GM23338 (cell line): Measurements from ENCODE around the gene SARM1. TPM values are rescaled to one million over a fixed set of nuclear protein-coding genes. Genes with fewer than 3 reads are reported as not detected.
A peak's percentile ranks its signal among the peaks of the same experiment; 100 is the strongest.

ENCODE experiments used
- ATAC-seq: fragments of 200-7000 bp; cut with Tn5 transposase; 3 replicates; pipeline ENCODE4 v1.9.1; 2020
- DNase-seq: peaks from one replicate; pipeline ENCODE4 v3.0.0-alpha.2; 2015; ENCODE audit warnings: low spot score
- H2AFZ ChIP-seq: fragments of 200-600 bp; sonication (generic); 2 replicates; pipeline ENCODE4 v1.8.0; 2016; ENCODE audit warnings: antibody characterized with exemption, mild to moderate bottlenecking, moderate library complexity
- H3F3A ChIP-seq: fragments of 200-600 bp; sonication (generic); replicated peaks from 2 replicates; pipeline ENCODE4 v1.8.0; 2017; ENCODE audit warnings: antibody characterized with exemption, mixed run types, low read depth
- H3K27ac ChIP-seq: fragments of 200-600 bp; sonication (generic); 2 replicates; pipeline ENCODE4 v1.6.1; 2016; ENCODE audit warnings: low read depth
- H3K27me3 ChIP-seq: fragments of 200-600 bp; sonication (generic); 2 replicates; pipeline ENCODE4 v1.8.0; 2016; ENCODE audit warnings: mild to moderate bottlenecking, mixed run types, moderate library complexity; ENCODE audit not compliant: insufficient read depth
- H3K36me3 ChIP-seq: fragments of 200-600 bp; sonication (generic); 2 replicates; pipeline ENCODE4 v1.8.0; 2016; ENCODE audit warnings: mild to moderate bottlenecking; ENCODE audit not compliant: insufficient read depth
- H3K4me1 ChIP-seq: fragments of 200-600 bp; sonication (generic); 2 replicates; pipeline ENCODE4 v1.8.0; 2016; ENCODE audit warnings: mild to moderate bottlenecking, moderate library complexity; ENCODE audit not compliant: insufficient read depth
- H3K4me2 ChIP-seq: fragments of 200-600 bp; sonication (generic); 2 replicates; pipeline ENCODE4 v1.7.1; 2017; ENCODE audit warnings: mixed run types
- H3K4me3 ChIP-seq: fragments of 200-600 bp; sonication (generic); 2 replicates; pipeline ENCODE4 v1.6.1; 2016; ENCODE audit warnings: mixed run types
- H3K79me2 ChIP-seq: fragments of 200-600 bp; sonication (generic); replicated peaks from 2 replicates; pipeline ENCODE4 v1.8.0; 2017; ENCODE audit warnings: mild to moderate bottlenecking; ENCODE audit not compliant: insufficient read depth
- H3K9me2 ChIP-seq: fragments of 200-600 bp; sonication (generic); 2 replicates; pipeline ENCODE4 v1.8.0; 2017; ENCODE audit not compliant: insufficient read depth
- H4K20me1 ChIP-seq: fragments of 200-600 bp; sonication (generic); replicated peaks from 2 replicates; pipeline ENCODE4 v1.8.0; 2017; ENCODE audit warnings: mild to moderate bottlenecking; ENCODE audit not compliant: insufficient read depth
- H3K27ac Mint-ChIP-seq: 2 replicates; pipeline ENCODE4 v1.8.0; 2020; ENCODE audit warnings: inconsistent platforms, mild to moderate bottlenecking, moderate library complexity, mixed read lengths
- H3K27me3 Mint-ChIP-seq: 3 replicates; pipeline ENCODE4 v1.8.0; 2022; ENCODE audit warnings: low read depth, mild to moderate bottlenecking, moderate library complexity, mixed read lengths, inconsistent platforms; ENCODE audit not compliant: insufficient read depth, poor library complexity
- H3K36me3 Mint-ChIP-seq: 3 replicates; pipeline ENCODE4 v1.8.0; 2021; ENCODE audit warnings: low read depth, mild to moderate bottlenecking, inconsistent platforms, moderate library complexity, mixed read lengths
- H3K4me1 Mint-ChIP-seq: 3 replicates; pipeline ENCODE4 v1.8.0; 2020; ENCODE audit warnings: mild to moderate bottlenecking, inconsistent platforms, mixed read lengths
- H3K4me3 Mint-ChIP-seq: 3 replicates; pipeline ENCODE4 v1.8.0; 2021; ENCODE audit warnings: moderate library complexity, mild to moderate bottlenecking, inconsistent platforms, mixed read lengths
- H3K9me3 Mint-ChIP-seq: 3 replicates; pipeline ENCODE4 v1.8.0; 2020; ENCODE audit warnings: moderate library complexity, mild to moderate bottlenecking, inconsistent platforms, mixed read lengths
- CREB1 ChIP-seq: fragments of 250-450 bp; sonication (Bioruptor Pico); IDR thresholded peaks from 2 replicates; pipeline ENCODE4 v1.5.0; 2020; ENCODE audit warnings: low read depth, mild to moderate bottlenecking, moderate library complexity
- CTCF ChIP-seq, 2 experiments: fragments of 200-600 bp in 1 of 2; sonication (generic) in 1 of 2; conservative IDR thresholded peaks; 2 replicates each; pipeline versions ENCODE4 v1.5.1 to v1.6.1; 2016 to 2017; ENCODE audit warnings: antibody characterized with exemption in 2 of 2, low read depth in 2 of 2, mild to moderate bottlenecking in 2 of 2, moderate library complexity in 1 of 2
- ETS1 ChIP-seq: IDR thresholded peaks from 2 replicates; pipeline ENCODE4 v1.6.1; 2016; ENCODE audit warnings: antibody characterized with exemption
- EZH2 ChIP-seq: fragments of 200-600 bp; sonication (generic); IDR thresholded peaks from one replicate; pipeline ENCODE4 v1.8.0; 2017; ENCODE audit warnings: antibody characterized with exemption, mild to moderate bottlenecking, low read depth; ENCODE audit not compliant: unreplicated experiment
- EZH2phosphoT487 ChIP-seq: fragments of 200-600 bp; sonication (generic); IDR thresholded peaks from one replicate; pipeline ENCODE4 v1.8.1; 2018; ENCODE audit warnings: antibody characterized with exemption; ENCODE audit not compliant: unreplicated experiment
- STAT1 ChIP-seq: IDR thresholded peaks from one replicate; pipeline ENCODE4 v1.6.1; 2016; ENCODE audit warnings: antibody characterized with exemption; ENCODE audit not compliant: unreplicated experiment
- ZNF114 ChIP-seq: fragments of 250-450 bp; sonication (Bioruptor Pico); IDR thresholded peaks from 2 replicates; pipeline ENCODE4 v1.5.0; 2020; ENCODE audit warnings: mild to moderate bottlenecking, moderate library complexity
- ZNF462 ChIP-seq: fragments of 250-450 bp; sonication (Bioruptor Pico); IDR thresholded peaks from 2 replicates; pipeline ENCODE4 v1.5.0; 2020; ENCODE audit warnings: mild to moderate bottlenecking, moderate library complexity
- polyA plus RNA-seq: library from polyadenylated mRNA; unstranded; fragments of >200 nt; fragmentation: Nextera tagmentation; extraction: Ambion mirVana; gene quantifications from 2 replicates; pipeline ENCODE4 v1.2.1, GENCODE V29; 2016
- total RNA-seq: library from RNA; depleted of rRNA; stranded (reverse); fragments of >200 nt; shearing (Covaris generic); gene quantifications from 2 replicates; pipeline ENCODE4 v1.2.3, GENCODE V29; 2014

The SARM1 gene
- total and polyA plus RNA-seq, 2 experiments from 2014 or later, result 0.89 to 15.3 TPM

GRCh38 chr17:28327709-28328108 is 43.8 kb upstream of the SARM1 start:
- no peak for DNase-seq
- Mint-ChIP-seq H3K9me3 (no peaks in the 10 kb centered on the region), H3K4me3 (no peak overlapping the region), H3K36me3 (peaks cover 52% of the 10 kb centered on the region), H3K27me3 (peaks cover 5% of the 10 kb centered on the region), H3K4me1 (peaks cover 5% of the 10 kb centered on the region), H3K27ac (no peak overlapping the region)
- Histone ChIP-seq H3F3A (peaks cover 23% of the 10 kb centered on the region; the same call in 1 of the 2 replicates), H3K27me3 (no peaks in the 10 kb centered on the region), H3K4me1 (peaks cover 17% of the 10 kb centered on the region), H3K36me3 (peaks cover 22% of the 10 kb centered on the region), H3K27ac (peak overlapping the region; percentile 5; the same call in 1 of the 2 replicates), H3K9me2 (no peaks in the 10 kb centered on the region), H4K20me1 (peaks cover 49% of the 10 kb centered on the region), H2AFZ (no peak overlapping the region), H3K4me2 (no peak overlapping the region), H3K4me3 (no peak overlapping the region), H3K79me2 (peaks cover 35% of the 10 kb centered on the region)
- ATAC-seq, result no peak
- 0 out of 4 replicates have a peak, but pooled peaks have one; percentile 8 to 15 for TF ChIP-seq CTCF (conservative IDR thresholded peaks at IDR 0.05; ENCODE audit: low read depth in 2 of 2)
- no peak for TF ChIP-seq EZH2phosphoT487

- H3K4me3 ChIP-seq, result no peak overlapping the region
- no peak overlapping the region for H3K27ac Mint-ChIP-seq
- no peaks in the 10 kb centered on the region for H3K9me2 ChIP-seq
- H3K79me2 ChIP-seq, result peaks cover 29% of the 10 kb centered on the region
- H4K20me1 ChIP-seq, result peaks cover 47% of the 10 kb centered on the region
- DNase-seq (no peak), ATAC-seq (no peak)
- no peak overlapping the region for H3K27ac ChIP-seq
- H3F3A ChIP-seq, result peaks cover 23% of the 10 kb centered on the region; the same call in 1 of the 2 replicates
- peaks cover 11% of the 10 kb centered on the region for H3K4me1 ChIP-seq
- no peak for TF ChIP-seq ETS1
- H3K4me2 ChIP-seq, result no peak overlapping the region
- H3K36me3 Mint-ChIP-seq, result peaks cover 48% of the 10 kb centered on the region
- no peak overlapping the region for H3K4me3 Mint-ChIP-seq
- peaks cover 5% of the 10 kb centered on the region for H3K27me3 Mint-ChIP-seq
- no peak overlapping the region for H2AFZ ChIP-seq
- peaks cover 22% of the 10 kb centered on the region for H3K36me3 ChIP-seq
- H3K4me1 Mint-ChIP-seq, result no peaks in the 10 kb centered on the region; the same call in 2 of the 3 replicates
- H3K9me3 Mint-ChIP-seq, result no peaks in the 10 kb centered on the region
- H3K27me3 ChIP-seq, result no peaks in the 10 kb centered on the region
These were observed 43.2 kb upstream of the SARM1 start for GRCh38 chr17:28328325-28328724.

GRCh38 chr17:28330671-28331070 is 40.8 kb upstream of the SARM1 start:
- peaks cover 5% of the 10 kb centered on the region; the same call in 1 of the 2 replicates for H3K4me1 ChIP-seq
- H3K4me1 Mint-ChIP-seq, result peaks cover 11% of the 10 kb centered on the region
- peak overlapping the region; percentile 26; the same call in 1 of the 2 replicates for H3K27ac ChIP-seq
- H3K79me2 ChIP-seq, result peaks cover 9% of the 10 kb centered on the region
- ATAC-seq, result no peak
- peaks cover 22% of the 10 kb centered on the region for H3K36me3 ChIP-seq
- H3K9me3 Mint-ChIP-seq, result no peaks in the 10 kb centered on the region
- no peak overlapping the region for H3K4me3 ChIP-seq
- H3K9me2 ChIP-seq, result no peaks in the 10 kb centered on the region
- no peak overlapping the region for H3K4me3 Mint-ChIP-seq
- peaks cover 21% of the 10 kb centered on the region; the same call in 1 of the 2 replicates for H3F3A ChIP-seq
- no peak overlapping the region for H3K4me2 ChIP-seq
- no peaks in the 10 kb centered on the region for H3K27me3 ChIP-seq
- H3K27me3 Mint-ChIP-seq, result peaks cover 9% of the 10 kb centered on the region
- no peak overlapping the region for H2AFZ ChIP-seq
- no peak overlapping the region for H3K27ac Mint-ChIP-seq
- H3K36me3 Mint-ChIP-seq, result peaks cover 41% of the 10 kb centered on the region
- H4K20me1 ChIP-seq, result peaks cover 26% of the 10 kb centered on the region
- no peak for DNase-seq
- no peak for TF ChIP-seq ZNF462 (CRISPR knock-in tag)
- no peak for TF ChIP-seq ZNF114
- no peak for TF ChIP-seq CREB1 (CRISPR knock-in tag)
- TF ChIP-seq STAT1, result no peak
- TF ChIP-seq EZH2, result no peak
